SIG-M5 treated with dmso at 0.1 percent for 504 hours (cell line): Measurements from ENCODE around the gene DOK4.

ENCODE experiments used
- DNase-seq: peaks from one replicate; lab custom pipeline; 2025; ENCODE audit not compliant: unreplicated experiment; lab: John Stamatoyannopoulos, UW

Gene DOK4

GRCh38 chr16:57485916-57486857 lies at the start of gene DOK4:
Gene DOK4 (minus strand): TSS chr16:57486493. CDS start chr16:57479507, 6,986 bp downstream.
- DNase-seq = peak; percentile 45

GRCh38 chr16:57535680-57536305 lies 49.5 kb upstream of the DOK4 start:
- no peak for DNase-seq

GRCh38 chr16:57534881-57535658 lies 48.8 kb upstream of the DOK4 start:
- no peak for DNase-seq

GRCh38 chr16:57534337-57534880 lies 48.1 kb upstream of the DOK4 start:
- DNase-seq = no peak

- DNase-seq = no peak
Measured at GRCh38 chr16:57533431-57534336, 47.4 kb upstream of the DOK4 start.

- no peak for DNase-seq
Measured at GRCh38 chr16:57532266-57532625, 46.0 kb upstream of the DOK4 start.

GRCh38 chr16:57531635-57532265 lies 45.5 kb upstream of the DOK4 start:
- no peak for DNase-seq

GRCh38 chr16:57531253-57531575 lies 44.9 kb upstream of the DOK4 start:
- no peak for DNase-seq

GRCh38 chr16:57530522-57531252 lies 44.4 kb upstream of the DOK4 start:
- no peak for DNase-seq

- no peak for DNase-seq
Measured at GRCh38 chr16:57530104-57530521, 43.8 kb upstream of the DOK4 start.

- DNase-seq = no peak
Measured at GRCh38 chr16:57529391-57530103, 43.3 kb upstream of the DOK4 start.

- DNase-seq = no peak
Measured at GRCh38 chr16:57528499-57529390, 42.5 kb upstream of the DOK4 start.

- no peak for DNase-seq
Measured at GRCh38 chr16:57527610-57528360, 41.5 kb upstream of the DOK4 start.

- no peak for DNase-seq
Measured at GRCh38 chr16:57527027-57527426, 40.7 kb upstream of the DOK4 start.

GRCh38 chr16:57526498-57526897 lies 40.2 kb upstream of the DOK4 start:
- DNase-seq = no peak

- no peak for DNase-seq
Measured at GRCh38 chr16:57525761-57526160, 39.5 kb upstream of the DOK4 start.

GRCh38 chr16:57522960-57523359 lies 36.7 kb upstream of the DOK4 start:
- DNase-seq = no peak
